NCI-H82 (cell line): ENCODE results near the gene IL1B.
A peak's percentile ranks its signal among the peaks of the same experiment; 100 is the strongest.
"Not testable (repeated sequence)": the region's sequence is repeated elsewhere in the genome, so short reads cannot be mapped to it uniquely, and the experiment has no call there.

Source experiments
- DNase-seq: peaks from one replicate; lab custom pipeline; 2025; lab: John Stamatoyannopoulos, UW

IL1B gene

DNA sequence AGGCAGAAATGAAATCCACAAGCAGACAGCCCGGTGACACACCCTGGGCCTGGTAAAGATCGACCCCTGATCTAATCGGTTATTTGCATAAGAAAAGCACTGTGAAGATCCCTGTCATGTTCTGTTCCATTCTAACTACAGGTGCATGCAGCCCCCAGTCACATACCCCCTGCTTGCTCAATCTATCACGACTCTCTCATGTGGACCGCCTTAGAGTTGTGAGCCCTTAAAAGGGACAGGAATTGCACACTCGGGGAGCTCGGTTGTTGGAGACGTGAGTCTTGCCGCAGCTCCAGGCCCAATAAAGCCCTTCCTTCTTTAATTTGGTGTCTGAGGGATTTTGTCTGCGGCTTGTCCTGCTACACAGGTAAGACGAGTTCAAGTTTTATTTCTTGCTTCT lies 13.4 kb upstream of the IL1B start:
- DNase-seq: no peak

DNA sequence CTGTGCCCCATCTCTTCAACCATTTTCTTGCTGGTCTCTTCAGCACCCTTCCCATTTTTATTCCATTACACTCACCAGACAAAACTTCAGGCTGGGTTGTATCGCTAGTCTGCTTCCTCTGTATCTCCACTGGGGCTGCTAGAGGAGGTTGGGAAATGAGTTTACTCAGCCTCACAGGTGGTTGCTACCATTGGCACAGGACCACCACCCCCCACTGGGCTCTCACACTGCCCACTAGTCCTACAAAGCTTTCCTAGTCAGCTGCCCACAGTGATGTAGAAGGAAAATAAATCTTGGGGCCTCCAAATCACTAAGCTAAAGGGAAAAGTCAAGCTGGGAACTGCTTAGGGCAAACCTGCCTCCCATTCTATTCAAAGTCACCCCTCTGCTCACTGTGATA lies 12.3 kb upstream of the IL1B start:
- no peak for DNase-seq

DNA sequence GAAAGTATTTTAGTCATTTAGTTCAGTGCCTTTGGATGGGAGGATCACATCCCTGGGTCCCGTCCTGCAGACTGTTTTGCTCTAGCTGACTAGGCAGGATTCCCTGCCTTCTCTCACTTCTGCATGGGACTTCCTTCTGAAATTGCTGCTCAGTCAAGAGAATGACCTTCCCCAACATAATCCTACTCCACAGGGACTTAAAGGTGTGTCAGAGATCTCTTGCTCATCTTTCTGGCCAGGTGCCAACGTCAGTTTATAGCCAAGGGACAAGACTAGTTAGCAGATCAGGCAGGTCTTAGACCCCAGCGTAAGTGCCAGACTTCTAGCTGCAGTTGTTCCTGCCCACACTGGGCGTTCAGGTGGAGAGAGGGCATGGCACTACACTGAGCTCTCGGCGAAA lies 9.5 kb upstream of the IL1B start:
- peak; percentile 24 for DNase-seq

- DNase-seq: no peak
These were observed 7.3 kb upstream of the IL1B start for GRCh38 chr2:112843836-112844235.

DNA sequence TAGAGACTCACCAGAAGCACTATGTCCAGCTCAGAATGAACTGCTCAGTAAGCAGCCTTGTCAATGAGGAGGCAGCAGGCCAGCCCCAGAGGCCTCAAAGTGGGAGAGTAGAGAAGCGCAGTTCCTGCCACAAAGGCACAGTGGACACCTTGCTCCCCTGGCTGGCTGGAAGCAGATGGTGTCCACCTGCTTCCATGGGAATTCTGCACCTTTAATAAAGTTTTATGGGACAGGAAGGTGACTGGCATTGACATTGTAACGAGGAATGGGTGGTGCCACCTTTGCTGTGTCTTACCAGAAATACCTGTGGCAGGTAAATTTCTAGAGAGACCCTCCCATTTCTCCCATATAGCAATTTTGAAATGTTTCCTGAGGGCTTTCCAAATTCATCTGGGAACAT lies 6.7 kb upstream of the IL1B start:
- DNase-seq: no peak

GRCh38 chr2:112841295-112842044 lies 4.9 kb upstream of the IL1B start:
- no peak for DNase-seq

DNA sequence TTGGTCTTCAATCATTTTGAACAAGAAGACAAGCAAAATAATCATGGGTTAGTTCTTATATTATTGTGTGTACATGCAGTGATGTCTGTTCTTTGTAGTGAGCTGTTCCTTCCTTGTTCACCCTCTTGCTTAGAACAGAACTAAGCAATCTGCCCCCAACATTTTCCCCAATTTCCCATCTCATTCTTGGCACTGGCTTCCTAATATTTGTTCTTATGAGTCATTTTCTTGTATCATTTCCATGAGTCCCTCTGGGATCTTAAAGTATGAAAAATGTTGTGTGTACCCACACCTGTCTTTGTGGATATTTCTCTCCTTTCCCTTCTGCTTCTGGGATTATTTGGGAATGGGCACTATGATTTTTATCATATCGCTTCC lies 3.5 kb upstream of the IL1B start:
- DNase-seq: no peak

DNA sequence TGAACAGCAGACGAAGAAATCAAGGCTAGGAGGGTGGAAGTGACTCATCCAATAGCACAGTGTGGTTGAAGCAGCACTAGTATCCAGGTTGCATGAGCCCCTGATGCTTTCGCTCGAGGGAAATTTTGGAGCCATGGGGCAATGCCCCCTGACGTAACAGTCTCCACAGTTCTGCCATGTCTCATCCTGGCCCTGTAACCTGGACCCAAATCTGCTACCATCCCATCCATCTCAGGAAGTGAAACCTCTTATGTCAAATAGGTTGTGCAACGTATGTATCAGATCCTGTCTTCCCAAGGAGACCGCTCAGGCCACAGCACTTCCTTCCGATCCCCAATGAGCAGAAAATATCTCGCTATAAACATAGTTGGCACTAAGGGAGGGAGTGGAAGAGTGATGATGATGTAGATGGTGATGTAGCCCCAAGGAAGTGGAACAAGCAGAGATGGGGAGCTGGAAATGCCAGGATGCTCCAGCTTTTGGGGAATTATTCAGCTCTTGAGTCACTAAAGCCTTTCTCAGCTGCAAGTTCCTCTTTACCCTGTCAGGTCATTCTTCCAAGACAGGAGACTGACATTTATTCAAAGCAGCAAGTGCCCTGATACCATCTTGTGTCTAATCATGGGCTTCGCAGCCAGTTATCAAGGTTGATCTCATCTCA lies 3.0 kb upstream of the IL1B start:
- no peak for DNase-seq

DNA sequence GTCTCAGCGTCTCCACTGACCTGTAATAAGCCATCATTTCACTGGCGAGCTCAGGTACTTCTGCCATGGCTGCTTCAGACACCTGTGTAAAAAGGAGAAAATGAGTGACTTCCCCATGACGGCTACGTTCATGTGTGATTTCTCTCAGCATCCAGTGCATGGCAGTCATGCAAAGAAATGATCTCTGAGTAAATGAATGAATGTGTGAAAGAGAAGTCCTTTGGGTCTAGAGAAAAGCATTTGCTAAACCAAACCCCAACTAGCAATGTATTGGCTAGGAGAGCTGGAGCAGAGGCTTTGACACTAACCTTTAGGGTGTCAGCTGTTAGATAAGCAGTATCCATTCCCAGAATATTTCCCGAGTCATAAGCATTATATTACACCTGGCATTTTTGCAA lies 417 bp downstream of the IL1B start:
- DNase-seq: no peak

- DNase-seq: no peak
These were observed 930 bp downstream of the IL1B start for GRCh38 chr2:112835536-112836162.

GRCh38 chr2:112835061-112835501 lies 1.5 kb downstream of the IL1B start:
- DNase-seq: no peak

DNA sequence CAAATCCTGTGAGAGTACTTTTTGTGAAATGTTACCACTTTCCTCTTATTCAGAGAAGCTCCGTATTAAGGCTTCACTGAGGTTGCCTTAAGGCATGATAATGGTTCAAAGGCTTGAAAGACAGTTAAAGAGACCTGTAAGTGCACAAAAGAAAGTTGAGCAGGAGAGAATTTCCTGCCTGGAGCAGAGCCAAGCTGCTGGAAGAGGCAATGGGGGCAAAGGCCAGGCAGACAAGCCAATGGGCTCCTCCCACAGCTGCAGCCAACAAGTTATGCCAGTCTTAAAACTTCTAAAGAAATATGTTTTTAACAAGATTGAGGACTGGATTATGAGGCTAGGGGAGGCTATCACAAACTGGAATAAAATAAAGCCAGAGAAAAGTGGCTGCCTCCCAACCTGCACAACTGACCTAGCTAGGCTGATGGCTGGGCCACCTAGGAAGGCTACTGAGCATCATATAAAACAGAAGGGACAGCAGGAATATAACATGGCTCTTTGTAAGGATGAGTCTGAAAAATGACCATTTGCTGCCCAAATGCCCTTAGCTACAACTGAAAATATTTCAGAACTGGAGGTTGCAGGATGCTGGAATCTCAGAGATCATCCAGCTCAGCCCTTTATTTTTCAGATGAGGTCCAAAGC lies 2.1 kb downstream of the IL1B start:
- no peak for DNase-seq

- no peak for DNase-seq
These were observed 2.6 kb downstream of the IL1B start for GRCh38 chr2:112833976-112834375.

- not testable (repeated sequence) for DNase-seq
These were observed 3.0 kb downstream of the IL1B start for GRCh38 chr2:112833639-112833931.

DNA sequence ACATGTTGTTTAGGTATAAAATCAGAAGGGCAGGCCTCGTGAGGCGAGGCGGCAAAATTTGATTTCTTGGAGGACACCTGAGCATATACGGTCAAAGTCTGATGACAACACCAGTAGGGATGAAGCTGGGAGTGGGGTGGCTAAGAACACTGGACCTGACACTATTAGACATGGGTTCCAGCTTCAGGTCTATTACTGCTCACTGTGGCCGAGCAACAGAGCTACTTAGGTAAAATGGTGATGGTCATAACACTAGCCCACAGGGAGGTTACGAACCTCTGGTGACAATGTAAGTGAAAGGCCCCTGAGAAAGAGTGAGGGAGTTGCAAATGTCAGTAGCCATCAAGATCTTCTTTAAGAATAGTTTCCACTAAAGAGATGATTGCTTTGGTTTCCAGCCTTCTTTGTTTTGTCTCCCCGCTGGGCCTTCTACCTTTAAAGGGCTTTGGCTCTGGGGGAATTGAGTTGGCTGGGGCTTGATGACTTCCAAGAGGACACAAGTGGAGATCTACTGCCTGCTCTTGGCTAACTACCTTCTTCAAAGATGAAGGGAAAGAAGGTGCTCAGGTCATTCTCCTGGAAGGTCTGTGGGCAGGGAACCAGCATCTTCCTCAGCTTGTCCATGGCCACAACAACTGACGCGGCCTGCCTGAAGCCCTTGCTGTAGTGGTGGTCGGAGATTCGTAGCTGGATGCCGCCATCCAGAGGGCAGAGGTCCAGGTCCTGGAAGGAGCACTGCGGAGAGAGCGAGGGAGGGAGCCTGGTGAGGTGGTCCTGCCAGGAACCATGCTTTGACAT lies 3.5 kb downstream of the IL1B start:
- DNase-seq: no peak

- no peak for DNase-seq
These were observed 4.4 kb downstream of the IL1B start for GRCh38 chr2:112831946-112832840.

DNA sequence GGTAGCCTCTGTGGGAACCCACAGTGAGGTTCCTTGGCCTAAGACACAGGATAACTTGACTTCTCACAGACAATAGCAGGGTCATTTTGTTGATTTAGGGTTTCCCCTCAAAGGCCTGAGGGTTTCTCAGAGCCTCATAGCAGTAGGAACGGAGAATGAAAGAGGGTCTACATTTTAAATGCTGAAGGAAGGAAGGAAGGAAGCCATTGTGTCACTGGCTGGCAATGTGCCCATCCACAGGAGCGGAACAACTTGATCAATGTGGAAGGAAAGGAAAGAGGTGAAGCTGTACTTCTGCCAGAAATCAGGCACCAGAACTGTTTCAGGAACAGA lies 5.1 kb downstream of the IL1B start:
- no peak for DNase-seq

DNA sequence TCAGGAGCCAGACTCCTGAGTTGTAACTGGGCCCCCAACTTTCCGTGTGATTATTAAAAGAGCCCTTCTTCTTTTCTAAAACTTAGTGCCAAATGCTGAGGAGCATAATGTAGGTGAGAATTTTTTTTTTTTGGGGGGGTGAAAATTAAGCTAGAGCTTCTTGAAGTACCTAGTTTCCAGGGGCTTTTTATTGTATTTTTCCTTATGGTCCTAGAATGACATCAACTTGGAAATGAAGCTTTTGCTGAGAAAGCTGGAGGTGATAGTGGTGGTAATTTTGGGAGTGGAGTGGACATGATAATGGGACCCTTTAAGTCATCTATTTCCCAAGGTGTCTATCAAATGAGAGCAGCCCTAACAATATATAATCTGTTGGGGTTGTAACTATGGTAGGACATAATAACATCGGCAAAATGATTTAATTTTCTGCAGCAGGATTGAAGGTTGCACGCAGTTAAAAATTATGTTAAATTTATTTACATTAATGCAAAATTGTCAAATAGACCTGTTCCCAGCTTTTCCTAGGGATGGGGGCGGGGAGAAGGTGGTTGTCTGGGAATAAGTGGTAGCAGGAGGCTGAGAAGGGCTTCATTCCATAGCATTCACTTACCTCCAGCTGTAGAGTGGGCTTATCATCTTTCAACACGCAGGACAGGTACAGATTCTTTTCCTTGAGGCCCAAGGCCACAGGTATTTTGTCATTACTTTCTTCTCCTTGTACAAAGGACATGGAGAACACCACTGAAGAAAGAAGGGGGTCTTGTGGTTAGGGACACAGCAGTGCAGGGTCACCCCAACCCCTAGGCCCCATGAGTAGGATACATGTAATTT lies 5.7 kb downstream of the IL1B start:
- DNase-seq: no peak

DNA sequence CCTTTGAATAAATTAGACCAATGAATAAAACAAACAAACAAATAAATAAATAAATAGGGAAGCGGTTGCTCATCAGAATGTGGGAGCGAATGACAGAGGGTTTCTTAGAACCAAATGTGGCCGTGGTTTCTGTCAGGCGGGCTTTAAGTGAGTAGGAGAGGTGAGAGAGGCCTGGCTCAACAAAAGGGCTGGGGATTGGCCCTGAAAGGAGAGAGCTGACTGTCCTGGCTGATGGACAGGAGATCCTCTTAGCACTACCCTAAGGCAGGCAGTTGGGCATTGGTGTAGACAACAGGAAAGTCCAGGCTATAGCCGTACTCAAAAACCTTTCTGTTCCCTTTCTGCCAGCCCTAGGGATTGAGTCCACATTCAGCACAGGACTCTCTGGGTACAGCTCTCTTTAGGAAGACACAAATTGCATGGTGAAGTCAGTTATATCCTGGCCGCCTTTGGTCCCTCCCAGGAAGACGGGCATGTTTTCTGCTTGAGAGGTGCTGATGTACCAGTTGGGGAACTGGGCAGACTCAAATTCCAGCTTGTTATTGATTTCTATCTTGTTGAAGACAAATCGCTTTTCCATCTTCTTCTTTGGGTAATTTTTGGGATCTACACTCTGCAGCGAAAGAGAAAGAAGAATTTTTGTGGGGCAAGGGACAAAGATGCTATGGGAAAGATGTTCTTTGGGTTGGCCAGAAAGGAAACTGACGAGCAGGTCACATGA lies 6.5 kb downstream of the IL1B start:
- DNase-seq: no peak
